Measurements from ENCODE around the gene XRCC5.

XRCC5 gene

DNA sequence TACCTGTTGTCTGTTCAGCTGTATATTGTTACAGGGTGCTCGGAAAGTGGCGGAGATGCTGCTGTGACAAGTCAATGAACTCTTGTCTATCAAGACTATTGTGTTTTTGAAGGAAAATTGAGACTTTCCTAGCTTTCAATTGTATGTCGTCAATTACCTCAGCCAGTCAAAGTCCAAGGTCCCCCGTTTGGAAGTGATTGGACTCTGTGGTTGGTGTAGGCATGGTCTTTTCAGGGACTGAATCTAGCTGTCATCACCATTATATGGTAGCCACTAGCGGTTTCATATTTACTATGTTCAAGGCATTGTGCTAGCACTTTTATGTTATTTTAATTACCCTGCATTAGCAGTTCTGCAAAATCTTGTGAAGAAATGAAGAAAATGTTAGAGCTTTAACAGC lies 54.9 kb downstream of the XRCC5 start:
- ChIA-PET POLR2A (no interaction called here), CTCF (no interaction called here)
- H3K4me1 ChIP-seq (ENCODE audit: control insufficient read depth, insufficient read depth, low read length) = no peaks in the 10 kb centered on the region
- TF ChIP-seq ZFP3 (tag by site-specific recombination; IDR thresholded peaks at IDR 0.05; ENCODE audit: low read depth) (no peak), ZNF830 (tag by site-specific recombination; IDR thresholded peaks at IDR 0.05; ENCODE audit: low read depth) (no peak), ZNF792 (tag by site-specific recombination; IDR thresholded peaks at IDR 0.05) (no peak), ZBTB21 (tag by site-specific recombination; IDR thresholded peaks at IDR 0.05) (no peak), ZNF341 (tag by site-specific recombination; IDR thresholded peaks at IDR 0.05; ENCODE audit: low read depth) (no peak), MZF1 (tag by site-specific recombination; IDR thresholded peaks at IDR 0.05; ENCODE audit: borderline replicate concordance) (no peak), ZNF549 (tag by site-specific recombination; IDR thresholded peaks at IDR 0.05) (no peak), ZNF426 (tag by site-specific recombination; IDR thresholded peaks at IDR 0.05) (no peak), SP7 (tag by site-specific recombination; IDR thresholded peaks at IDR 0.05) (no peak), ZNF155 (tag by site-specific recombination; IDR thresholded peaks at IDR 0.05) (no peak), WT1 (tag by site-specific recombination; IDR thresholded peaks at IDR 0.05) (no peak), ZNF214 (tag by site-specific recombination; IDR thresholded peaks at IDR 0.05; ENCODE audit: borderline replicate concordance) (no peak), GLI4 (tag by site-specific recombination; IDR thresholded peaks at IDR 0.05) (no peak), ZNF76 (tag by site-specific recombination; IDR thresholded peaks at IDR 0.05; ENCODE audit: borderline replicate concordance, low read depth) (no peak), ZBTB48 (tag by site-specific recombination; IDR thresholded peaks at IDR 0.05) (no peak)
- TF ChIP-seq, protein P1, sequence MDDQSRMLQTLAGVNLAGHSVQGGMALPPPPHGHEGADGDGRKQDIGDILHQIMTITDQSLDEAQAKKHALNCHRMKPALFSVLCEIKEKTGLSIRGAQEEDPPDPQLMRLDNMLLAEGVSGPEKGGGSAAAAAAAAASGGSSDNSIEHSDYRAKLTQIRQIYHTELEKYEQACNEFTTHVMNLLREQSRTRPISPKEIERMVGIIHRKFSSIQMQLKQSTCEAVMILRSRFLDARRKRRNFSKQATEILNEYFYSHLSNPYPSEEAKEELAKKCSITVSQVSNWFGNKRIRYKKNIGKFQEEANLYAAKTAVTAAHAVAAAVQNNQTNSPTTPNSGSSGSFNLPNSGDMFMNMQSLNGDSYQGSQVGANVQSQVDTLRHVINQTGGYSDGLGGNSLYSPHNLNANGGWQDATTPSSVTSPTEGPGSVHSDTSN (CRISPR knock-in tag; IDR thresholded peaks at IDR 0.05) = no peak
- H3K4me3 ChIP-seq (ENCODE audit: low read depth, low read length) = no peak overlapping the region
- H3K27ac ChIP-seq (ENCODE audit: extremely low read depth, low read depth, low read length) = no peak overlapping the region
- H3K36me3 ChIP-seq (ENCODE audit: control insufficient read depth in 2 of 2, insufficient read depth in 1 of 2, low read length in 2 of 2) = peaks cover 67 to 96% of the 10 kb centered on the region in 2 experiments
- H3K9me3 ChIP-seq (ENCODE audit: control insufficient read depth, insufficient read depth, low read depth, low read length) = no peaks in the 10 kb centered on the region

DNA sequence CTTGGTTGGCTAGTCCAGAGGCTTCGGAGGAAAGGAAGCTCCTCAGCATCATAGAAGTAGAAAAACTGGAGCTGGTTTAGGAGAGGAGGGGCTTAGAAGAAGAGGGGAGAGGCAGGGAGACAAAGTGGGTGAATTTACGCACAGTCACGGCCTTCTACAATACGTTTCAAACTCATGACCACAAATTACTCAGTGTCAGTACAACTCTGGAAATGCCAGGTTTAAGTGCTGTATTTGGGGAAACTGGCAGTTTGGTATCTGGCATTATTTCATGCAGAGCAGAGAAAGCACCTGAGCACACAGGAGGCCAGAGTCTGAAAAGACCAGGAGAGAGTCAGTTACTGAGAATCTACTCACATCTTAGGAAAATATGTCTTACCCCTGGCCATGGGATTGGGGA lies 55.4 kb downstream of the XRCC5 start:
- POLR2A ChIA-PET = no interaction called here
- Histone ChIP-seq H3K36me3 (ENCODE audit: control insufficient read depth in 2 of 2, insufficient read depth in 1 of 2, low read length in 2 of 2) (peaks cover 68 to 96% of the 10 kb centered on the region in 2 experiments), H3K27ac (ENCODE audit: extremely low read depth, low read depth, low read length) (no peak overlapping the region), H3K4me3 (ENCODE audit: low read depth, low read length) (no peak overlapping the region), H3K9me3 (ENCODE audit: control insufficient read depth, insufficient read depth, low read depth, low read length) (no peaks in the 10 kb centered on the region), H3K4me1 (ENCODE audit: control insufficient read depth, insufficient read depth, low read length) (no peaks in the 10 kb centered on the region)
- CTCF ChIA-PET = no interaction called here
- TF ChIP-seq ZNF2 (tag by site-specific recombination; IDR thresholded peaks at IDR 0.05) (no peak), ZNF768 (tag by site-specific recombination; IDR thresholded peaks at IDR 0.05) (no peak), ZNF132 (tag by site-specific recombination; IDR thresholded peaks at IDR 0.05; ENCODE audit: borderline replicate concordance) (no peak), ZNF423 (tag by site-specific recombination; IDR thresholded peaks at IDR 0.05) (no peak), ZBTB20 (tag by site-specific recombination; IDR thresholded peaks at IDR 0.05) (no peak), ZNF473 (tag by site-specific recombination; IDR thresholded peaks at IDR 0.05) (no peak), ZNF830 (tag by site-specific recombination; IDR thresholded peaks at IDR 0.05; ENCODE audit: low read depth) (no peak), ZNF521 (tag by site-specific recombination; IDR thresholded peaks at IDR 0.05) (no peak), YY2 (tag by site-specific recombination; IDR thresholded peaks at IDR 0.05) (no peak), ZNF585B (tag by site-specific recombination; IDR thresholded peaks at IDR 0.05) (no peak), PRDM1 (tag by site-specific recombination; IDR thresholded peaks at IDR 0.05) (no peak)
- TF ChIP-seq, protein P2, sequence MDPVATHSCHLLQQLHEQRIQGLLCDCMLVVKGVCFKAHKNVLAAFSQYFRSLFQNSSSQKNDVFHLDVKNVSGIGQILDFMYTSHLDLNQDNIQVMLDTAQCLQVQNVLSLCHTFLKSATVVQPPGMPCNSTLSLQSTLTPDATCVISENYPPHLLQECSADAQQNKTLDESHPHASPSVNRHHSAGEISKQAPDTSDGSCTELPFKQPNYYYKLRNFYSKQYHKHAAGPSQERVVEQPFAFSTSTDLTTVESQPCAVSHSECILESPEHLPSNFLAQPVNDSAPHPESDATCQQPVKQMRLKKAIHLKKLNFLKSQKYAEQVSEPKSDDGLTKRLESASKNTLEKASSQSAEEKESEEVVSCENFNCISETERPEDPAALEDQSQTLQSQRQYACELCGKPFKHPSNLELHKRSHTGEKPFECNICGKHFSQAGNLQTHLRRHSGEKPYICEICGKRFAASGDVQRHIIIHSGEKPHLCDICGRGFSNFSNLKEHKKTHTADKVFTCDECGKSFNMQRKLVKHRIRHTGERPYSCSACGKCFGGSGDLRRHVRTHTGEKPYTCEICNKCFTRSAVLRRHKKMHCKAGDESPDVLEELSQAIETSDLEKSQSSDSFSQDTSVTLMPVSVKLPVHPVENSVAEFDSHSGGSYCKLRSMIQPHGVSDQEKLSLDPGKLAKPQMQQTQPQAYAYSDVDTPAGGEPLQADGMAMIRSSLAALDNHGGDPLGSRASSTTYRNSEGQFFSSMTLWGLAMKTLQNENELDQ (tag by site-specific recombination; IDR thresholded peaks at IDR 0.05; ENCODE audit: low read depth) = no peak
- TF ChIP-seq, protein P3, sequence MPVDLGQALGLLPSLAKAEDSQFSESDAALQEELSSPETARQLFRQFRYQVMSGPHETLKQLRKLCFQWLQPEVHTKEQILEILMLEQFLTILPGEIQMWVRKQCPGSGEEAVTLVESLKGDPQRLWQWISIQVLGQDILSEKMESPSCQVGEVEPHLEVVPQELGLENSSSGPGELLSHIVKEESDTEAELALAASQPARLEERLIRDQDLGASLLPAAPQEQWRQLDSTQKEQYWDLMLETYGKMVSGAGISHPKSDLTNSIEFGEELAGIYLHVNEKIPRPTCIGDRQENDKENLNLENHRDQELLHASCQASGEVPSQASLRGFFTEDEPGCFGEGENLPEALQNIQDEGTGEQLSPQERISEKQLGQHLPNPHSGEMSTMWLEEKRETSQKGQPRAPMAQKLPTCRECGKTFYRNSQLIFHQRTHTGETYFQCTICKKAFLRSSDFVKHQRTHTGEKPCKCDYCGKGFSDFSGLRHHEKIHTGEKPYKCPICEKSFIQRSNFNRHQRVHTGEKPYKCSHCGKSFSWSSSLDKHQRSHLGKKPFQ (tag by site-specific recombination; IDR thresholded peaks at IDR 0.05) = no peak
- TF ChIP-seq, protein P4, sequence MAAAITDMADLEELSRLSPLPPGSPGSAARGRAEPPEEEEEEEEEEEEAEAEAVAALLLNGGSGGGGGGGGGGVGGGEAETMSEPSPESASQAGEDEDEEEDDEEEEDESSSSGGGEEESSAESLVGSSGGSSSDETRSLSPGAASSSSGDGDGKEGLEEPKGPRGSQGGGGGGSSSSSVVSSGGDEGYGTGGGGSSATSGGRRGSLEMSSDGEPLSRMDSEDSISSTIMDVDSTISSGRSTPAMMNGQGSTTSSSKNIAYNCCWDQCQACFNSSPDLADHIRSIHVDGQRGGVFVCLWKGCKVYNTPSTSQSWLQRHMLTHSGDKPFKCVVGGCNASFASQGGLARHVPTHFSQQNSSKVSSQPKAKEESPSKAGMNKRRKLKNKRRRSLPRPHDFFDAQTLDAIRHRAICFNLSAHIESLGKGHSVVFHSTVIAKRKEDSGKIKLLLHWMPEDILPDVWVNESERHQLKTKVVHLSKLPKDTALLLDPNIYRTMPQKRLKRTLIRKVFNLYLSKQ (tag by site-specific recombination; IDR thresholded peaks at IDR 0.05; ENCODE audit: borderline replicate concordance) = no peak
- TF ChIP-seq, protein P5, sequence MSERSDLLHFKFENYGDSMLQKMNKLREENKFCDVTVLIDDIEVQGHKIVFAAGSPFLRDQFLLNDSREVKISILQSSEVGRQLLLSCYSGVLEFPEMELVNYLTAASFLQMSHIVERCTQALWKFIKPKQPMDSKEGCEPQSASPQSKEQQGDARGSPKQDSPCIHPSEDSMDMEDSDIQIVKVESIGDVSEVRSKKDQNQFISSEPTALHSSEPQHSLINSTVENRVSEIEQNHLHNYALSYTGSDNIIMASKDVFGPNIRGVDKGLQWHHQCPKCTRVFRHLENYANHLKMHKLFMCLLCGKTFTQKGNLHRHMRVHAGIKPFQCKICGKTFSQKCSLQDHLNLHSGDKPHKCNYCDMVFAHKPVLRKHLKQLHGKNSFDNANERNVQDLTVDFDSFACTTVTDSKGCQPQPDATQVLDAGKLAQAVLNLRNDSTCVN (tag by site-specific recombination; optimal IDR thresholded peaks at IDR 0.05) = no peak

Measured in HEK293 (cell line).